Suprapubic skin (tissue), 2 donors: ENCODE data around the gene DNAH8.

Experiments used
- EP300 ChIP-seq: sonication (generic); formaldehyde crosslinking; IDR thresholded peaks from one replicate; pipeline ENCODE4 v1.6.1; 2017; ENCODE audit warnings: antibody characterized with exemption
- POLR2A ChIP-seq, 2 donors: fragments of 450-650 bp; IDR thresholded peaks; one replicate each; pipeline ENCODE4 v1.6.1; 2017; ENCODE audit warnings: antibody characterized with exemption in 2 of 2, mild to moderate bottlenecking in 2 of 2, moderate library complexity in 2 of 2

- TF ChIP-seq POLR2A (IDR thresholded peaks at IDR 0.05) (no peak), EP300 (no peak)
These were observed 71.4 kb downstream of the DNAH8 start for GRCh38 chr6:38786486-38786885.
